HEK293 (cell line): ENCODE measurements around the gene PKNOX2.

Experiments used
- CTCF ChIA-PET: fragments of 350-600 bp; formaldehyde crosslinking; extraction: SDS; loops from one replicate; lab custom pipeline; 2021; ENCODE audit warnings: antibody characterized with exemption; lab: Yijun Ruan, JAX
- POLR2A ChIA-PET: fragments of 300-600 bp; formaldehyde crosslinking; extraction: SDS; loops from one replicate; lab custom pipeline; 2020; ENCODE audit warnings: antibody characterized with exemption, inconsistent platforms; lab: Yijun Ruan, JAX
- H3K27ac ChIP-seq: fragments of 200-500 bp; sonication (Bioruptor generic); 2 replicates; pipeline ENCODE4 v1.5.1; 2014; ENCODE audit warnings: low read depth, low read length, control low read depth, inconsistent platforms; ENCODE audit errors: extremely low read depth
- H3K36me3 ChIP-seq, 2 experiments: fragments of 200-500 bp in 1 of 2; sonication (Bioruptor generic) in 1 of 2; 1 replicate in 1 of 2; 2 replicates in 1 of 2; pipeline ENCODE4 v1.5.1; 2014 to 2017; ENCODE audit warnings: inconsistent platforms in 2 of 2, low read length in 2 of 2; ENCODE audit not compliant: control insufficient read depth in 2 of 2, insufficient read depth in 1 of 2
- H3K4me1 ChIP-seq: fragments of 200-500 bp; sonication (Bioruptor generic); 2 replicates; pipeline ENCODE4 v1.5.1; 2014; ENCODE audit warnings: mild to moderate bottlenecking, low read length, inconsistent platforms; ENCODE audit not compliant: control insufficient read depth, insufficient read depth
- H3K4me3 ChIP-seq: 2 replicates; pipeline ENCODE4 v1.5.1; 2011; ENCODE audit warnings: low read depth, mild to moderate bottlenecking, control low read depth, low read length, moderate library complexity
- H3K9me3 ChIP-seq: fragments of 200-500 bp; sonication (Bioruptor generic); 2 replicates; pipeline ENCODE4 v1.5.1; 2014; ENCODE audit warnings: low read depth, low read length, inconsistent platforms; ENCODE audit not compliant: control insufficient read depth, insufficient read depth
- GLIS1 ChIP-seq: fragments of 450-650 bp; formaldehyde crosslinking; IDR thresholded peaks from 2 replicates; pipeline ENCODE4 v1.5.1; 2016; ENCODE audit warnings: missing biosample characterization, missing genetic modification characterization
- HOXD13 ChIP-seq: sonication (generic); formaldehyde crosslinking; IDR thresholded peaks from 2 replicates; pipeline ENCODE4 v1.8.0; 2022; ENCODE audit warnings: missing genetic modification reagents, borderline replicate concordance
- KLF10 ChIP-seq: fragments of 450-650 bp; IDR thresholded peaks from 2 replicates; pipeline ENCODE4 v1.5.1; 2018; ENCODE audit warnings: missing biosample characterization, mild to moderate bottlenecking, missing genetic modification characterization
- MEIS1 ChIP-seq: sonication (generic); formaldehyde crosslinking; IDR thresholded peaks from 2 replicates; pipeline ENCODE4 v1.8.1; 2022; ENCODE audit warnings: missing genetic modification reagents, mild to moderate bottlenecking, borderline replicate concordance
- PRDM2 ChIP-seq: fragments of 450-650 bp; formaldehyde crosslinking; IDR thresholded peaks from 2 replicates; pipeline ENCODE4 v1.5.1; 2016; ENCODE audit warnings: missing biosample characterization, missing genetic modification characterization, borderline replicate concordance
- ZBTB26 ChIP-seq: fragments of 450-650 bp; formaldehyde crosslinking; optimal IDR thresholded peaks from 2 replicates; pipeline ENCODE3; 2016; ENCODE audit warnings: missing biosample characterization, mild to moderate bottlenecking, missing genetic modification characterization
- ZNF132 ChIP-seq: fragments of 450-650 bp; formaldehyde crosslinking; IDR thresholded peaks from 2 replicates; pipeline ENCODE4 v1.5.1; 2017; ENCODE audit warnings: missing biosample characterization, missing genetic modification characterization, borderline replicate concordance
- ZNF140 ChIP-seq: fragments of 450-650 bp; formaldehyde crosslinking; IDR thresholded peaks from 2 replicates; pipeline ENCODE4 v1.5.1; 2016; ENCODE audit warnings: missing biosample characterization, missing genetic modification characterization
- ZNF148 ChIP-seq: fragments of 450-650 bp; formaldehyde crosslinking; IDR thresholded peaks from 2 replicates; pipeline ENCODE4 v1.5.0; 2017; ENCODE audit warnings: missing biosample characterization, missing genetic modification characterization, borderline replicate concordance
- ZNF155 ChIP-seq: fragments of 450-650 bp; formaldehyde crosslinking; IDR thresholded peaks from 2 replicates; pipeline ENCODE4 v1.5.1; 2016; ENCODE audit warnings: missing biosample characterization, missing genetic modification characterization
- ZNF362 ChIP-seq: fragments of 450-650 bp; formaldehyde crosslinking; IDR thresholded peaks from 2 replicates; pipeline ENCODE4 v1.5.1; 2016; ENCODE audit warnings: missing biosample characterization, missing genetic modification characterization
- ZNF488 ChIP-seq: fragments of 450-650 bp; formaldehyde crosslinking; IDR thresholded peaks from 2 replicates; pipeline ENCODE4 v1.5.1; 2016; ENCODE audit warnings: missing biosample characterization, missing genetic modification characterization
- ZNF501 ChIP-seq: fragments of 450-650 bp; formaldehyde crosslinking; IDR thresholded peaks from 2 replicates; pipeline ENCODE4 v1.5.1; 2016; ENCODE audit warnings: missing biosample characterization, missing genetic modification characterization
- ZNF530 ChIP-seq: fragments of 450-650 bp; formaldehyde crosslinking; IDR thresholded peaks from 2 replicates; pipeline ENCODE4 v1.5.1; 2016; ENCODE audit warnings: low read depth, missing biosample characterization, missing genetic modification characterization
- ZNF555 ChIP-seq: fragments of 450-650 bp; formaldehyde crosslinking; conservative IDR thresholded peaks from 2 replicates; pipeline ENCODE4 v1.5.1; 2017; ENCODE audit warnings: missing biosample characterization, mild to moderate bottlenecking, missing genetic modification characterization, inconsistent platforms
- ZNF585B ChIP-seq: fragments of 450-650 bp; formaldehyde crosslinking; IDR thresholded peaks from 2 replicates; pipeline ENCODE4 v1.5.1; 2016; ENCODE audit warnings: missing biosample characterization, missing genetic modification characterization
- ZNF654 ChIP-seq: fragments of 450-650 bp; formaldehyde crosslinking; IDR thresholded peaks from 2 replicates; pipeline ENCODE4 v1.5.1; 2016; ENCODE audit warnings: low read depth, missing biosample characterization, missing genetic modification characterization

Gene PKNOX2

GRCh38 chr11:125325196-125325595, 160.6 kb downstream of the PKNOX2 start:
- Histone ChIP-seq H3K36me3 (no peaks in the 10 kb centered on the region), H3K9me3 (no peaks in the 10 kb centered on the region), H3K4me3 (no peak overlapping the region), H3K27ac (no peak overlapping the region), H3K4me1 (no peaks in the 10 kb centered on the region)
- ChIA-PET POLR2A (no interaction called here), CTCF (interaction anchor here (0.6 to 4.3 kb wide), 3 partner anchors 20 to 553 kb away, joined by 3 to 20 read pairs (median 3); no protein-coding TSS in a partner anchor)
- TF ChIP-seq KLF10 (tag by site-specific recombination) (no peak), ZNF555 (tag by site-specific recombination) (no peak), ZNF654 (no peak), GLIS1 (tag by site-specific recombination) (no peak), ZNF488 (tag by site-specific recombination) (no peak), HOXD13 (CRISPR knock-in tag) (no peak), ZNF155 (tag by site-specific recombination) (no peak), ZNF132 (tag by site-specific recombination) (no peak), MEIS1 (CRISPR knock-in tag) (no peak), ZNF585B (tag by site-specific recombination) (no peak), ZNF501 (tag by site-specific recombination) (no peak), ZNF362 (no peak), ZBTB26 (tag by site-specific recombination) (no peak), PRDM2 (tag by site-specific recombination) (no peak), ZNF140 (tag by site-specific recombination) (no peak), ZNF148 (tag by site-specific recombination) (no peak), ZNF530 (no peak)
